Activated CD8-positive, alpha-beta T cell treated with anti-CD3 and anti-CD28 coated beads for 36 hours (primary cell): ENCODE results near the gene CALN1. TPM values are rescaled to one million over a fixed set of nuclear protein-coding genes. Genes with fewer than 3 reads are reported as not detected.

Source experiments
- ATAC-seq: fragments of 200-7000 bp; cut with Tn5 transposase; one replicate; pipeline ENCODE4 v1.10.0; 2021; ENCODE audit warnings: mild to moderate bottlenecking, moderate library complexity
- CTCF ChIA-PET: fragments of 350-600 bp; sonication (Branson Sonifier 250); formaldehyde crosslinking; loops from one replicate; lab custom pipeline; 2021; ENCODE audit warnings: antibody characterized with exemption; lab: Charles Lee
- POLR2A ChIA-PET: fragments of 350-600 bp; sonication (Branson Sonifier 250); formaldehyde crosslinking; loops from one replicate; lab custom pipeline; 2021; ENCODE audit warnings: antibody characterized with exemption; lab: Charles Lee
- DNase-seq: peaks from one replicate; pipeline ENCODE4 v3.0.0-alpha.2; 2020
- H3K27ac Mint-ChIP-seq: one replicate; pipeline ENCODE4 v1.8.0; 2021; ENCODE audit warnings: mild to moderate bottlenecking, mixed read lengths
- H3K27me3 Mint-ChIP-seq: one replicate; pipeline ENCODE4 v1.8.0; 2021; ENCODE audit warnings: mixed read lengths
- H3K36me3 Mint-ChIP-seq: one replicate; pipeline ENCODE4 v1.8.0; 2021; ENCODE audit warnings: low read depth, mixed read lengths
- H3K4me1 Mint-ChIP-seq: one replicate; pipeline ENCODE4 v1.8.0; 2021; ENCODE audit warnings: low read depth, mixed read lengths
- H3K4me3 Mint-ChIP-seq: one replicate; pipeline ENCODE4 v1.8.0; 2021; ENCODE audit warnings: mild to moderate bottlenecking, moderate library complexity, mixed read lengths
- H3K9me3 Mint-ChIP-seq: one replicate; pipeline ENCODE4 v1.8.0; 2021; ENCODE audit warnings: mixed read lengths
- CTCF ChIP-seq: fragments of 200-600 bp; IDR thresholded peaks from one replicate; pipeline ENCODE4 v1.8.0; 2022; ENCODE audit warnings: antibody characterized with exemption, mild to moderate bottlenecking
- intact Hi-C: fragments of 100-400 bp; cut with micrococcal nuclease; formaldehyde crosslinking; loops from one replicate; pipeline ENCODE4 v1.10.0; 2022
- total RNA-seq, 2 experiments: library from RNA; stranded (reverse); gene quantifications; one replicate each; pipeline ENCODE4 v1.2.3, GENCODE V29; 2021

CALN1 gene
- total RNA-seq, 2 experiments from 2014 or later = 0.02 to 0.16 TPM

- intact Hi-C loops = no loop called here
- Mint-ChIP-seq H3K36me3 (no peaks in the 10 kb centered on the region), H3K4me1 (no peaks in the 10 kb centered on the region), H3K27ac (no peak overlapping the region), H3K4me3 (no peak overlapping the region), H3K9me3 (peaks cover 20% of the 10 kb centered on the region), H3K27me3 (no peaks in the 10 kb centered on the region)
- ChIA-PET POLR2A (no interaction called here), CTCF (no interaction called here)
- DNase-seq (no peak), ATAC-seq (no peak)
- TF ChIP-seq CTCF = no peak
Measured at GRCh38 chr7:72106405-72106804, 305.7 kb downstream of the CALN1 start.

GRCh38 chr7:72101444-72101843 lies 310.7 kb downstream of the CALN1 start:
- H3K27me3 Mint-ChIP-seq = no peaks in the 10 kb centered on the region
- H3K4me3 Mint-ChIP-seq = no peak overlapping the region
- no peak for TF ChIP-seq CTCF
- intact Hi-C loops = no loop called here
- CTCF ChIA-PET = no interaction called here
- ATAC-seq (no peak), DNase-seq (no peak)
- no peaks in the 10 kb centered on the region for H3K4me1 Mint-ChIP-seq
- H3K27ac Mint-ChIP-seq = no peak overlapping the region
- POLR2A ChIA-PET = no interaction called here
- no peaks in the 10 kb centered on the region for H3K36me3 Mint-ChIP-seq
- H3K9me3 Mint-ChIP-seq = no peaks in the 10 kb centered on the region

- Mint-ChIP-seq H3K9me3 (no peaks in the 10 kb centered on the region), H3K36me3 (no peaks in the 10 kb centered on the region), H3K27ac (no peak overlapping the region), H3K4me1 (no peaks in the 10 kb centered on the region), H3K27me3 (no peaks in the 10 kb centered on the region), H3K4me3 (no peak overlapping the region)
- ATAC-seq (no peak), DNase-seq (no peak)
- CTCF ChIA-PET = interaction anchor here (0.7 kb wide), 1 partner anchor 152 kb away, joined by 3 read pairs; no protein-coding TSS in a partner anchor
- intact Hi-C loops = no loop called here
- TF ChIP-seq CTCF = no peak
- POLR2A ChIA-PET = interaction anchor here (0.6 to 0.9 kb wide), 2 partner anchors 11 to 324 kb away, joined by 3 read pairs; no protein-coding TSS in a partner anchor
Measured at GRCh38 chr7:72099784-72100183, 312.4 kb downstream of the CALN1 start.

- H3K4me1 Mint-ChIP-seq = no peaks in the 10 kb centered on the region
- CTCF ChIA-PET = interaction anchor here (0.7 kb wide), 1 partner anchor 151 kb away, joined by 3 read pairs; no protein-coding TSS in a partner anchor
- POLR2A ChIA-PET = interaction anchor here (0.6 kb wide), 1 partner anchor 324 kb away, joined by 3 read pairs; no protein-coding TSS in a partner anchor
Measured at GRCh38 chr7:72098807-72099580, 313.1 kb downstream of the CALN1 start.

More at GRCh38 chr7:72098807-72099580, 313.1 kb downstream of the CALN1 start:
- DNase-seq = no peak
- Mint-ChIP-seq H3K36me3 (no peaks in the 10 kb centered on the region), H3K9me3 (no peaks in the 10 kb centered on the region), H3K27me3 (no peaks in the 10 kb centered on the region), H3K27ac (no peak overlapping the region), H3K4me3 (no peak overlapping the region)
- no peak for ATAC-seq
- intact Hi-C loops = no loop called here
- no peak for TF ChIP-seq CTCF
